H1 (cell line): ENCODE results near the gene IL22RA2. TPM values are rescaled to one million over a fixed set of nuclear protein-coding genes. Genes with fewer than 3 reads are reported as not detected.

Source experiments
- CTCF ChIA-PET: fragments of 300-600 bp; sonication (Branson Sonifier 250); formaldehyde crosslinking; loops from one replicate; lab custom pipeline; 2021; ENCODE audit not compliant: partially characterized antibody; lab: Charles Lee
- POLR2A ChIA-PET: fragments of 300-600 bp; sonication (Branson Sonifier 250); formaldehyde crosslinking; loops from one replicate; lab custom pipeline; 2021; ENCODE audit warnings: inconsistent platforms; ENCODE audit not compliant: partially characterized antibody; lab: Charles Lee
- DNase-seq, 2 experiments: peaks; one replicate each; pipeline versions ENCODE4 v3.0.0 to v3.0.0-alpha.2; 2010 to 2022; ENCODE audit warnings: low spot score in 2 of 2, low read depth in 1 of 2, mixed read lengths in 1 of 2
- FAIRE-seq: peaks from 2 replicates; lab custom pipeline; 2011; peaks lifted over from hg19 to GRCh38; lab: Jason Lieb, UNC
- H2AFZ ChIP-seq: 2 replicates; pipeline ENCODE4 v1.8.1; 2012; ENCODE audit warnings: low read length, inconsistent platforms
- H2AK5ac ChIP-seq: 2 replicates; pipeline ENCODE4 v1.6.1; 2013; ENCODE audit warnings: low read depth, low read length
- H2BK120ac ChIP-seq: replicated peaks from 2 replicates; pipeline ENCODE3; 2013; ENCODE audit warnings: low read depth, low read length, inconsistent platforms
- H2BK12ac ChIP-seq: 2 replicates; pipeline ENCODE4 v1.6.1; 2013; ENCODE audit warnings: low read depth, low read length
- H2BK15ac ChIP-seq: 2 replicates; pipeline ENCODE4 v1.6.1; 2013; ENCODE audit warnings: low read length
- H2BK20ac ChIP-seq: 2 replicates; pipeline ENCODE4 v1.6.1; 2013; ENCODE audit warnings: low read length
- H2BK5ac ChIP-seq: 2 replicates; pipeline ENCODE4 v1.6.1; 2013; ENCODE audit warnings: low read depth, low read length
- H3K14ac ChIP-seq: 2 replicates; pipeline ENCODE4 v1.6.1; 2013; ENCODE audit warnings: inconsistent platforms; ENCODE audit not compliant: insufficient read length
- H3K18ac ChIP-seq: 2 replicates; pipeline ENCODE4 v1.6.1; 2013; ENCODE audit warnings: low read length; ENCODE audit errors: extremely low read depth
- H3K23ac ChIP-seq: 2 replicates; pipeline ENCODE4 v1.6.1; 2013; ENCODE audit warnings: inconsistent platforms; ENCODE audit not compliant: insufficient read length
- H3K23me2 ChIP-seq: 2 replicates; pipeline ENCODE4 v1.6.1; 2013; ENCODE audit warnings: low read depth, low read length
- H3K27ac ChIP-seq: 2 replicates; pipeline ENCODE4 v1.6.1; 2011; ENCODE audit warnings: low read depth, low read length, inconsistent platforms
- H3K27me3 ChIP-seq, 4 experiments: replicated peaks in 1 of 4; 1 replicate in 1 of 4; 2 replicates in 3 of 4; pipeline versions ENCODE4 v1.6.1 to v1.8.1; 2011 to 2013; ENCODE audit warnings: low read length in 3 of 4, mild to moderate bottlenecking in 3 of 4, inconsistent platforms in 2 of 4, mixed read lengths in 2 of 4, moderate library complexity in 1 of 4; ENCODE audit not compliant: control insufficient read depth in 3 of 4, insufficient read depth in 3 of 4; ENCODE audit errors: extremely low read depth in 1 of 4
- H3K36me3 ChIP-seq, 4 experiments: 2 replicates each; pipeline versions ENCODE4 v1.6.1 to v1.8.1; 2011 to 2013; ENCODE audit warnings: mild to moderate bottlenecking in 4 of 4, low read length in 3 of 4, moderate library complexity in 2 of 4, control low read depth in 1 of 4, inconsistent platforms in 1 of 4; ENCODE audit not compliant: insufficient read depth in 4 of 4, control insufficient read depth in 2 of 4
- H3K4ac ChIP-seq: replicated peaks from 2 replicates; pipeline ENCODE3; 2013; ENCODE audit warnings: low read length, low read depth, mixed read lengths, inconsistent platforms; ENCODE audit not compliant: insufficient read length
- H3K4me1 ChIP-seq, 4 experiments: replicated peaks in 1 of 4; 1 replicate in 1 of 4; 2 replicates in 3 of 4; pipeline versions ENCODE4 v1.6.1 to v1.8.1; 2011 to 2013; ENCODE audit warnings: low read length in 3 of 4, inconsistent platforms in 2 of 4, mixed read lengths in 1 of 4; ENCODE audit not compliant: insufficient read depth in 4 of 4, control insufficient read depth in 3 of 4
- H3K4me2 ChIP-seq, 2 experiments: 2 replicates each; pipeline versions ENCODE4 v1.6.1 to v1.8.1; 2011 to 2013; ENCODE audit warnings: low read depth in 2 of 2, low read length in 2 of 2, control low read depth in 1 of 2, inconsistent platforms in 1 of 2, mild to moderate bottlenecking in 1 of 2; ENCODE audit not compliant: insufficient read depth in 1 of 2
- H3K4me3 ChIP-seq, 4 experiments: fragments of 200-600, 300-600 bp in 1 of 4; sonication (generic), shearing (Covaris generic), sonication (Bioruptor Twin) in 1 of 4; 2 replicates each; pipeline versions ENCODE4 v1.5.1 to v1.8.1; 2011 to 2016; ENCODE audit warnings: low read length in 4 of 4, low read depth in 3 of 4, control low read depth in 2 of 4, inconsistent platforms in 2 of 4, mild to moderate bottlenecking in 2 of 4, mixed read lengths in 1 of 4, moderate library complexity in 1 of 4; ENCODE audit not compliant: insufficient read depth in 2 of 4; ENCODE audit errors: extremely low read depth in 1 of 4
- H3K56ac ChIP-seq: replicated peaks from 2 replicates; pipeline ENCODE3; 2013; ENCODE audit warnings: low read depth, mild to moderate bottlenecking, mixed read lengths, low read length, inconsistent platforms; ENCODE audit not compliant: insufficient read length
- H3K79me1 ChIP-seq: 2 replicates; pipeline ENCODE4 v1.6.1; 2013; ENCODE audit warnings: low read depth, low read length, control low read depth
- H3K79me2 ChIP-seq, 2 experiments: 2 replicates each; pipeline versions ENCODE4 v1.6.1 to v1.8.1; 2012 to 2013; ENCODE audit warnings: low read length in 2 of 2, mild to moderate bottlenecking in 2 of 2, inconsistent platforms in 1 of 2; ENCODE audit not compliant: insufficient read depth in 2 of 2, control insufficient read depth in 1 of 2
- H3K9ac ChIP-seq, 4 experiments: replicated peaks in 1 of 4; 1 replicate in 1 of 4; 2 replicates in 3 of 4; pipeline versions ENCODE4 v1.6.1 to v1.8.1; 2011 to 2013; ENCODE audit warnings: low read depth in 3 of 4, low read length in 3 of 4, control low read depth in 2 of 4, mild to moderate bottlenecking in 2 of 4, moderate library complexity in 2 of 4, inconsistent platforms in 1 of 4; ENCODE audit errors: extremely low read depth in 1 of 4
- H3K9me3 ChIP-seq, 2 experiments: 2 replicates each; pipeline versions ENCODE4 v1.6.1 to v1.8.1; 2012 to 2013; ENCODE audit warnings: mild to moderate bottlenecking in 2 of 2, moderate library complexity in 2 of 2, control low read depth in 1 of 2, inconsistent platforms in 1 of 2, low read depth in 1 of 2, low read length in 1 of 2, mixed read lengths in 1 of 2; ENCODE audit not compliant: insufficient read depth in 2 of 2
- H4K20me1 ChIP-seq, 2 experiments: replicated peaks in 1 of 2; 2 replicates each; pipeline versions ENCODE3 to v1.8.1; 2011 to 2013; ENCODE audit warnings: inconsistent platforms in 2 of 2, low read length in 2 of 2, mild to moderate bottlenecking in 1 of 2; ENCODE audit not compliant: insufficient read depth in 2 of 2, control insufficient read depth in 1 of 2
- H4K5ac ChIP-seq: 2 replicates; pipeline ENCODE4 v1.6.1; 2013; ENCODE audit warnings: low read length, low read depth, mixed read lengths, inconsistent platforms; ENCODE audit not compliant: insufficient read length
- H4K8ac ChIP-seq: 2 replicates; pipeline ENCODE4 v1.8.0; 2013; ENCODE audit warnings: mild to moderate bottlenecking, moderate library complexity, low read length, inconsistent platforms; ENCODE audit not compliant: insufficient read depth; ENCODE audit errors: extremely low read depth
- H4K91ac ChIP-seq: replicated peaks from 2 replicates; pipeline ENCODE3; 2013; ENCODE audit warnings: low read length, mixed read lengths, inconsistent platforms; ENCODE audit not compliant: insufficient read length
- BCL11A ChIP-seq, 2 experiments: IDR thresholded peaks; one replicate each; pipeline ENCODE4 v1.6.1; 2011; ENCODE audit warnings: low read depth in 2 of 2, low read length in 2 of 2, mild to moderate bottlenecking in 2 of 2
- CTBP2 ChIP-seq: IDR thresholded peaks from 2 replicates; pipeline ENCODE4 v1.7.0; 2011; ENCODE audit warnings: borderline replicate concordance, mild to moderate bottlenecking, moderate library complexity, mixed read lengths, low read length; ENCODE audit not compliant: insufficient read depth, insufficient read length
- KDM4A ChIP-seq: IDR thresholded peaks from one replicate; pipeline ENCODE4 v1.7.1; 2012; ENCODE audit warnings: low read depth, mild to moderate bottlenecking, moderate library complexity, low read length, inconsistent platforms; ENCODE audit not compliant: severe bottlenecking
- RFX5 ChIP-seq: IDR thresholded peaks from 2 replicates; pipeline ENCODE4 v1.6.1; 2011; ENCODE audit warnings: low read depth, low read length, improper control_type of control experiment, borderline replicate concordance
- SUZ12 ChIP-seq: fragments of 200-600 bp; sonication (generic); IDR thresholded peaks from 2 replicates; pipeline ENCODE4 v1.6.1; 2012; ENCODE audit warnings: mild to moderate bottlenecking, inconsistent platforms, low read length, moderate library complexity, mixed read lengths
- TEAD4 ChIP-seq: IDR thresholded peaks from 2 replicates; pipeline ENCODE4 v1.6.1; 2012; ENCODE audit warnings: low read depth, low read length, inconsistent platforms, mixed read lengths
- WGBS, 2 experiments: shearing (Covaris generic) in 1 of 2; methylation state at CpG; one replicate each; pipeline versions ENCODE4 v1.1.6 to v1.1.7; 2013 to 2015; ENCODE audit warnings: low lambda C conversion rate in 2 of 2, mixed read lengths in 2 of 2, inconsistent platforms in 1 of 2, low coverage in 1 of 2, missing lambda C conversion rate in 1 of 2; ENCODE audit not compliant: insufficient replicate concordance in 2 of 2, insufficient coverage in 1 of 2, insufficient read length in 1 of 2; ENCODE audit errors: extremely low coverage in 1 of 2, missing lambda C conversion rate in 1 of 2; 5-methylcytosine and 5-hydroxymethylcytosine counted together
- polyA plus RNA-seq, 7 experiments: library from polyadenylated mRNA; depleted of rRNA in 3 of 7; stranded (reverse) in 5 of 7; unstranded in 2 of 7; fragments of >200 nt in 5 of 7; fragments of 200-250 nt in 2 of 7; gene quantifications; 1 replicate in 5 of 7; 2 replicates in 1 of 7; 4 replicates in 1 of 7; pipeline versions ENCODE4 v1.2.1 to v1.2.3, GENCODE V29; 2011 to 2013; ENCODE audit warnings: missing spikeins in 2 of 7, mixed read lengths in 2 of 7
- total RNA-seq: library from RNA; stranded (reverse); fragmentation: NEBNext Ultra II Directional; extraction: Animal tissue kit (Norgen Biotek cat#: 25700); gene quantifications from 2 replicates; pipeline ENCODE4 v1.2.1, GENCODE V29; 2021
- TF ChIP-seq, protein P1 (sequence below): IDR thresholded peaks from 2 replicates; pipeline ENCODE4 v1.6.1; 2012; ENCODE audit warnings: low read length, inconsistent platforms
- TF ChIP-seq, protein P2 (sequence below): IDR thresholded peaks from 2 replicates; pipeline ENCODE4 v1.6.1; 2012; ENCODE audit warnings: inconsistent platforms

The IL22RA2 gene
- total and polyA plus RNA-seq, 2 of the 8 experiments (the other 6 are each of a cell fraction or from before 2014, with no cell fraction given) = not detected

DNA sequence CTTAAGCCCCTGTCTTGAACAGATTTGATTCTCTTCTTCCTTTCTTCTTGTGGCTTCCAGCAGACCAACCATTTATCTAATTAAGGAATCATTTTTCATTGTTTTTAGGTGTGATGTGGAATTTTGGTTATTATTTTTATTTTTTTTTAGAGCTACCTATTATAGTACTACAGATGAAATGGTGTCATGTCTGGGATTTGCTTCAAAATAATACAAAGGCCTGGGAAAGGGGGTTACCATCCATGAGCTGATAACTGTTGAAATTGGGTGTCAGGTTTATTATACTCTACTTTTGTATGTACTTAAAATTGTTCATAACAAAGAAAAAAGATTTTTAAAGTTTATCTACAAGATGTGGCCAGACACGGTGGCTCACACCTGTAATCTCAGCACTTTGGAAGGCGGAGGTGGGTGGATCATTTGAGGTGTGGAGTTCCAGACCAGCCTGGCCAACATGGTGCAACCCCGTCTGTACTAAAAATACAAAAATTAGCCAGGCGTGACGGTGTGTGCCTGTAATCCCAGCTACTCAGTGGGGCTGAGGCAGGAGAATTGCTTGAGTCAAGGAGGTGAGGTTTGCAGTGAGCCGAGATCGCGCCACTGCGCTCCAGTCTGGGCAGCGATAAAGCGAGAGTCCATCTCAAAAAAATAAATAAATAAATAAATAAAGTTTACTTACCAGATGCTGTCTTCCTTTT lies 561 bp downstream of the IL22RA2 start:
- Histone ChIP-seq H3K4me2 (no peak overlapping the region), H3K4me1 (peaks cover 0 to 6% (median 3%) of the 10 kb centered on the region in 4 experiments; a peak in 3 of 7 replicates), H3K9me3 (peaks cover 10 to 14% of the 10 kb centered on the region in 2 experiments), H3K14ac (no peak overlapping the region), H3K4ac (no peak overlapping the region), H3K23ac (no peak overlapping the region), H3K27ac (no peak overlapping the region), H3K36me3 (no peaks in the 10 kb centered on the region; a peak in 1 of 8 replicates), H2BK12ac (no peak overlapping the region), H3K18ac (no peak overlapping the region), H3K4me3 (no peak overlapping the region), H4K5ac (no peak overlapping the region), H3K23me2 (no peaks in the 10 kb centered on the region), H3K9ac (no peak overlapping the region), H3K56ac (no peak overlapping the region), H2BK120ac (no peak overlapping the region), H3K27me3 (no peaks in the 10 kb centered on the region), H2BK5ac (no peak overlapping the region), H4K91ac (no peak overlapping the region), H2BK20ac (no peak overlapping the region), H3K79me2 (no peaks in the 10 kb centered on the region), H2AFZ (no peak overlapping the region), H3K79me1 (no peaks in the 10 kb centered on the region), H4K20me1 (no peaks in the 10 kb centered on the region), H2BK15ac (no peak overlapping the region), H4K8ac (no peak overlapping the region; the same call in 1 of the 2 replicates), H2AK5ac (no peak overlapping the region)
- CTCF ChIA-PET = interaction anchor here (0.7 kb wide), 1 partner anchor 11 kb away, joined by 3 read pairs; no protein-coding TSS in a partner anchor
- TF ChIP-seq RFX5 (no peak), KDM4A (no peak), CTBP2 (no peak), TEAD4 (no peak), SUZ12 (no peak), BCL11A (IDR thresholded peaks at IDR 0.05; ENCODE audit: low read depth in 2 of 2, low read length in 2 of 2) (no peak)
- TF ChIP-seq, protein P1, sequence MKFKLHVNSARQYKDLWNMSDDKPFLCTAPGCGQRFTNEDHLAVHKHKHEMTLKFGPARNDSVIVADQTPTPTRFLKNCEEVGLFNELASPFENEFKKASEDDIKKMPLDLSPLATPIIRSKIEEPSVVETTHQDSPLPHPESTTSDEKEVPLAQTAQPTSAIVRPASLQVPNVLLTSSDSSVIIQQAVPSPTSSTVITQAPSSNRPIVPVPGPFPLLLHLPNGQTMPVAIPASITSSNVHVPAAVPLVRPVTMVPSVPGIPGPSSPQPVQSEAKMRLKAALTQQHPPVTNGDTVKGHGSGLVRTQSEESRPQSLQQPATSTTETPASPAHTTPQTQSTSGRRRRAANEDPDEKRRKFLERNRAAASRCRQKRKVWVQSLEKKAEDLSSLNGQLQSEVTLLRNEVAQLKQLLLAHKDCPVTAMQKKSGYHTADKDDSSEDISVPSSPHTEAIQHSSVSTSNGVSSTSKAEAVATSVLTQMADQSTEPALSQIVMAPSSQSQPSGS = no peak
- TF ChIP-seq, protein P2, sequence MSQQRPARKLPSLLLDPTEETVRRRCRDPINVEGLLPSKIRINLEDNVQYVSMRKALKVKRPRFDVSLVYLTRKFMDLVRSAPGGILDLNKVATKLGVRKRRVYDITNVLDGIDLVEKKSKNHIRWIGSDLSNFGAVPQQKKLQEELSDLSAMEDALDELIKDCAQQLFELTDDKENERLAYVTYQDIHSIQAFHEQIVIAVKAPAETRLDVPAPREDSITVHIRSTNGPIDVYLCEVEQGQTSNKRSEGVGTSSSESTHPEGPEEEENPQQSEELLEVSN = no peak
- no peak for FAIRE-seq
- no peak for DNase-seq
- POLR2A ChIA-PET = no interaction called here
- 95% methylated on average over 11 of the region's 11 CpGs; no CpG with 5 or more reads in 1 of the 2 experiments for WGBS, 2 experiments
